Measurements from ENCODE around the gene DEFB125.

- TF ChIP-seq CTCF (IDR thresholded peaks at IDR 0.05) (no peak), POLR2A (IDR thresholded peaks at IDR 0.05) (no peak), EP300 (IDR thresholded peaks at IDR 0.05; ENCODE audit: low read depth) (no peak), POLR2AphosphoS5 (IDR thresholded peaks at IDR 0.05) (no peak)
Observed at GRCh38 chr20:64026-64603, 23.4 kb upstream of the DEFB125 start.

Data from transverse colon (tissue), 4 donors.